GM19463 (cell line): ENCODE results near the gene CHST10.
"Not testable (repeated sequence)": the region's sequence is repeated elsewhere in the genome, so short reads cannot be mapped to it uniquely, and the experiment has no call there.

Experiments used
- ATAC-seq: cut with Tn5 transposase; IDR thresholded peaks from one replicate; pipeline ENCODE4 v1.9.1; 2021; ENCODE audit warnings: mild to moderate bottlenecking, moderate library complexity; ENCODE audit not compliant: unreplicated experiment

Gene CHST10

GRCh38 chr2:100394111-100394641 is 23.3 kb downstream of the CHST10 start:
- peak; percentile 34 for ATAC-seq

- ATAC-seq = no peak
Observed at GRCh38 chr2:100393362-100393761, 24.1 kb downstream of the CHST10 start.

GRCh38 chr2:100392715-100393114 is 24.8 kb downstream of the CHST10 start:
- no peak for ATAC-seq

GRCh38 chr2:100391735-100392515 is 25.5 kb downstream of the CHST10 start:
- no peak for ATAC-seq

- ATAC-seq = no peak
Observed at GRCh38 chr2:100390001-100390940, 27.2 kb downstream of the CHST10 start.

- no peak for ATAC-seq
Observed at GRCh38 chr2:100388703-100389102, 28.8 kb downstream of the CHST10 start.

- ATAC-seq = no peak
Observed at GRCh38 chr2:100383954-100384353, 33.5 kb downstream of the CHST10 start.

- no peak for ATAC-seq
Observed at GRCh38 chr2:100383306-100383705, 34.2 kb downstream of the CHST10 start.

- ATAC-seq = peak; percentile 65
Observed at GRCh38 chr2:100381240-100381639, 36.2 kb downstream of the CHST10 start.

GRCh38 chr2:100380681-100381080 is 36.8 kb downstream of the CHST10 start:
- no peak for ATAC-seq

GRCh38 chr2:100376836-100377235 is 40.6 kb downstream of the CHST10 start:
- ATAC-seq = no peak

GRCh38 chr2:100367163-100367562 is 50.3 kb downstream of the CHST10 start:
- ATAC-seq = no peak

GRCh38 chr2:100365434-100365833 is 52.0 kb downstream of the CHST10 start:
- no peak for ATAC-seq

GRCh38 chr2:100362269-100362668 is 55.2 kb downstream of the CHST10 start:
- ATAC-seq = not testable (repeated sequence)

- no peak for ATAC-seq
Observed at GRCh38 chr2:100359576-100359975, 57.9 kb downstream of the CHST10 start.

GRCh38 chr2:100358554-100358953 is 58.9 kb downstream of the CHST10 start:
- no peak for ATAC-seq

- no peak for ATAC-seq
Observed at GRCh38 chr2:100352521-100352920, 64.9 kb downstream of the CHST10 start.

GRCh38 chr2:100350661-100351185 is 66.7 kb downstream of the CHST10 start:
- no peak for ATAC-seq

- not testable (repeated sequence) for ATAC-seq
Observed at GRCh38 chr2:100345144-100345543, 72.3 kb downstream of the CHST10 start.

GRCh38 chr2:100344433-100344832 is 73.0 kb downstream of the CHST10 start:
- no peak for ATAC-seq

- ATAC-seq = not testable (repeated sequence)
Observed at GRCh38 chr2:100342466-100342865, 75.0 kb downstream of the CHST10 start.
